IMR-90 (cell line): Measurements from ENCODE around the gene PHF21B. TPM values are rescaled to one million over a fixed set of nuclear protein-coding genes. Genes with fewer than 3 reads are reported as not detected.

Experiments used
- ATAC-seq: fragments of 200-7000 bp; cut with Tn5 transposase; 2 replicates; pipeline ENCODE4 v1.9.1; 2020; ENCODE audit warnings: low read depth, mild to moderate bottlenecking, moderate library complexity
- BruUV-seq: library from RNA; stranded (reverse); fragments of 400-500 nt; replicated peaks from 2 replicates; lab custom pipeline; 2021; lab: Mats Ljungman, UMichigan
- CTCF ChIA-PET: fragments of 300-600 bp; formaldehyde crosslinking; extraction: SDS; loops from one replicate; lab custom pipeline; 2021; ENCODE audit warnings: antibody characterized with exemption; lab: Yijun Ruan, JAX
- POLR2A ChIA-PET: fragments of 300-600 bp; sonication (Branson Sonifier 250); formaldehyde crosslinking; loops from one replicate; lab custom pipeline; 2022; ENCODE audit warnings: antibody characterized with exemption; ENCODE audit not compliant: unreplicated experiment; lab: Charles Lee
- DNase-seq: peaks from one replicate; pipeline ENCODE4 v3.0.0; 2013
- H2AFZ ChIP-seq: replicated peaks from 2 replicates; pipeline ENCODE3; 2013; ENCODE audit warnings: low read length, mild to moderate bottlenecking; ENCODE audit not compliant: poor library complexity
- H2AK5ac ChIP-seq: 2 replicates; pipeline ENCODE4 v1.6.1; 2013; ENCODE audit warnings: low read depth, low read length, inconsistent platforms
- H2AK9ac ChIP-seq: replicated peaks from 2 replicates; pipeline ENCODE3; 2013; ENCODE audit warnings: mild to moderate bottlenecking, low read depth, low read length, moderate library complexity; ENCODE audit not compliant: poor library complexity
- H2BK120ac ChIP-seq: 2 replicates; pipeline ENCODE4 v1.6.1; 2013; ENCODE audit warnings: low read depth, low read length, inconsistent platforms
- H2BK15ac ChIP-seq: 3 replicates; pipeline ENCODE4 v1.6.1; 2013; ENCODE audit warnings: low read depth, low read length, inconsistent platforms
- H2BK20ac ChIP-seq: 2 replicates; pipeline ENCODE4 v1.6.1; 2013; ENCODE audit warnings: low read depth, mild to moderate bottlenecking, inconsistent platforms, low read length, moderate library complexity
- H2BK5ac ChIP-seq: 2 replicates; pipeline ENCODE4 v1.6.1; 2013; ENCODE audit warnings: mild to moderate bottlenecking, low read depth, low read length, inconsistent platforms; ENCODE audit not compliant: poor library complexity, severe bottlenecking
- H3K14ac ChIP-seq: replicated peaks from 2 replicates; pipeline ENCODE4 v1.6.1; 2013; ENCODE audit warnings: low read depth, low read length, inconsistent platforms
- H3K18ac ChIP-seq: 2 replicates; pipeline ENCODE4 v1.6.1; 2013; ENCODE audit warnings: low read depth, low read length, control low read depth
- H3K23ac ChIP-seq: 2 replicates; pipeline ENCODE4 v1.6.1; 2013; ENCODE audit warnings: low read depth, low read length, inconsistent platforms
- H3K27ac ChIP-seq: 2 replicates; pipeline ENCODE4 v1.5.1; 2013; ENCODE audit warnings: mild to moderate bottlenecking, control low read depth, low read length; ENCODE audit not compliant: insufficient read depth
- H3K27me3 ChIP-seq: 2 replicates; pipeline ENCODE4 v1.6.1; 2013; ENCODE audit warnings: low read length; ENCODE audit not compliant: control insufficient read depth, insufficient read depth
- H3K36me3 ChIP-seq: 2 replicates; pipeline ENCODE4 v1.6.1; 2013; ENCODE audit warnings: low read length, mixed read lengths; ENCODE audit not compliant: control insufficient read depth, insufficient read depth
- H3K4ac ChIP-seq: 2 replicates; pipeline ENCODE4 v1.6.1; 2013; ENCODE audit warnings: low read depth, low read length, inconsistent platforms
- H3K4me1 ChIP-seq: 2 replicates; pipeline ENCODE4 v1.6.1; 2013; ENCODE audit warnings: low read length, mixed read lengths; ENCODE audit not compliant: control insufficient read depth, insufficient read depth
- H3K4me2 ChIP-seq: 2 replicates; pipeline ENCODE4 v1.6.1; 2013; ENCODE audit warnings: low read depth, mild to moderate bottlenecking, control low read depth, low read length, moderate library complexity
- H3K4me3 ChIP-seq: 2 replicates; pipeline ENCODE4 v1.5.1; 2013; ENCODE audit warnings: low read depth, mild to moderate bottlenecking, control low read depth, low read length, moderate library complexity; ENCODE audit not compliant: insufficient read depth
- H3K56ac ChIP-seq: 2 replicates; pipeline ENCODE4 v1.6.1; 2013; ENCODE audit warnings: low read length, inconsistent platforms; ENCODE audit not compliant: insufficient read depth; ENCODE audit errors: extremely low read depth
- H3K79me1 ChIP-seq, 2 experiments: 2 replicates each; pipeline ENCODE4 v1.6.1; 2013; ENCODE audit warnings: low read length in 2 of 2, inconsistent platforms in 1 of 2, low read depth in 1 of 2
- H3K9ac ChIP-seq: 2 replicates; pipeline ENCODE4 v1.6.1; 2013; ENCODE audit warnings: low read depth, low read length, control low read depth
- H3K9me1 ChIP-seq: 2 replicates; pipeline ENCODE4 v1.6.1; 2013; ENCODE audit warnings: low read length, inconsistent platforms; ENCODE audit not compliant: insufficient read depth
- H3K9me3 ChIP-seq: 2 replicates; pipeline ENCODE4 v1.6.1; 2013; ENCODE audit warnings: low read length; ENCODE audit not compliant: control insufficient read depth, insufficient read depth
- H4K20me1 ChIP-seq: 2 replicates; pipeline ENCODE4 v1.6.1; 2013; ENCODE audit warnings: low read length, inconsistent platforms; ENCODE audit not compliant: insufficient read depth
- H4K5ac ChIP-seq: 2 replicates; pipeline ENCODE4 v1.6.1; 2013; ENCODE audit warnings: mild to moderate bottlenecking, low read depth, low read length, control low read depth
- H4K8ac ChIP-seq, 2 experiments: 2 replicates each; pipeline ENCODE4 v1.6.1; 2013; ENCODE audit warnings: low read depth in 2 of 2, low read length in 2 of 2, control low read depth in 1 of 2, inconsistent platforms in 1 of 2
- H4K91ac ChIP-seq: 2 replicates; pipeline ENCODE4 v1.6.1; 2013; ENCODE audit warnings: low read depth, low read length, inconsistent platforms; ENCODE audit not compliant: insufficient read depth
- RAD21 ChIP-seq: IDR thresholded peaks from 2 replicates; pipeline ENCODE4 v1.6.1; 2012; ENCODE audit warnings: low read length, improper control_type of control experiment
- WGBS, 2 experiments: methylation state at CpG; one replicate each; pipeline versions ENCODE4 v1.1.5 to v1.1.7; 2013; ENCODE audit warnings: missing lambda C conversion rate in 2 of 2; ENCODE audit not compliant: insufficient read length in 1 of 2; ENCODE audit errors: extremely low coverage in 2 of 2; 5-methylcytosine and 5-hydroxymethylcytosine counted together
- dilution Hi-C: fragments of 300-500 bp; cut with HindIII; formaldehyde crosslinking; loops from one replicate; pipeline ENCODE4 v1.14.3; 2018; ENCODE audit warnings: low sequenced_read_pairs; ENCODE audit not compliant: unreplicated experiment
- in situ Hi-C: fragments of 300-500 bp; cut with MboI; formaldehyde crosslinking; loops from 3 replicates; pipeline ENCODE4 v1.14.3; 2019; ENCODE audit warnings: low sequenced_read_pairs, inconsistent platforms, mixed read lengths
- intact Hi-C: fragments of 100-400 bp; cut with micrococcal nuclease; formaldehyde crosslinking; loops from 2 replicates; pipeline ENCODE4 v1.10.0; 2022
- polyA plus RNA-seq, 3 experiments: library from polyadenylated mRNA; depleted of rRNA; stranded (reverse); fragments of >200 nt; gene quantifications; 2 replicates each; pipeline ENCODE4 v1.2.3, GENCODE V29; 2012; ENCODE audit warnings: low replicate concordance in 1 of 3
- total RNA-seq: library from RNA; depleted of rRNA; stranded (reverse); fragments of >200 nt; gene quantifications from 2 replicates; pipeline ENCODE4 v1.2.3, GENCODE V29; 2012

The PHF21B gene
- total and polyA plus RNA-seq, 2 of the 4 experiments (the other 2 are of a cell fraction) = 0.02 TPM; not detected in 1

GRCh38 chr22:44937216-44937615, 72.6 kb downstream of the PHF21B start:
- in situ Hi-C loops (no loop called here), dilution Hi-C loops (no loop called here), intact Hi-C loops (no loop called here)

More at GRCh38 chr22:44937216-44937615, 72.6 kb downstream of the PHF21B start:
- Histone ChIP-seq H3K14ac (no peak overlapping the region), H2AFZ (no peak overlapping the region), H4K20me1 (no peaks in the 10 kb centered on the region), H3K23ac (no peak overlapping the region), H4K8ac (no peak overlapping the region), H3K4me1 (no peaks in the 10 kb centered on the region), H4K91ac (no peak overlapping the region), H3K9me1 (no peaks in the 10 kb centered on the region), H3K4ac (no peak overlapping the region), H3K27me3 (peaks cover 36% of the 10 kb centered on the region), H3K27ac (no peak overlapping the region), H2BK20ac (no peak overlapping the region), H2BK15ac (no peak overlapping the region), H3K56ac (no peak overlapping the region), H3K4me2 (no peak overlapping the region), H4K5ac (no peak overlapping the region), H3K18ac (no peak overlapping the region), H3K36me3 (no peaks in the 10 kb centered on the region), H2AK9ac (no peak overlapping the region), H3K9ac (no peak overlapping the region), H3K79me1 (no peaks in the 10 kb centered on the region), H2AK5ac (no peak overlapping the region), H2BK120ac (no peak overlapping the region), H3K9me3 (no peaks in the 10 kb centered on the region), H2BK5ac (no peak overlapping the region), H3K4me3 (no peak overlapping the region)
- WGBS, 2 experiments = no CpG with 5 or more reads among the region's 8 CpGs
- ChIA-PET CTCF (no interaction called here), POLR2A (no interaction called here)
- no TSS peak for BruUV-seq
- ATAC-seq (no peak), DNase-seq (no peak)
- no peak for TF ChIP-seq RAD21
